ENCODE data around the gene GABRG3. TPM values are rescaled to one million over a fixed set of nuclear protein-coding genes. Genes with fewer than 3 reads are reported as not detected.

GABRG3 gene
- total RNA-seq, 1 donor from 2014 or later: 0.24 TPM

DNA sequence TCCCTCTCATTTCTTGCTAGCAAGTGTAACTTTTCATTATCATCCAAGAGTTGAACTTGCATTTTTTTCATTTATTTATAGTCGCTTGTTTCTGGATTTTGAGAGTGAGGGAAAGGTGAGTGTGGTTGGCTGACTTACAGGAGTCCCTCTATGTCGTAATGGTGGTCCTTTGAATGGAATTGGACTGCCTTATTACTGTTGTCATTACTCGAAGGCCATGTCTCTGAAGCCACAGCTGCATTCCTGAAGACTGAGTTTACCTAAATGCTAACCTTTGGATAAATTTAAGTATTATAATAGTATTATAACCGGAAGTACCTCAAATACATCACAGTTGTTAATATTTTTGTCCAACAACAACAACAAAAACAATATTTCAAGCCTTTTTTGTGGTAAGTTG is 488.9 kb downstream of the GABRG3 start:
- Mint-ChIP-seq H3K4me1 (ENCODE audit: low read depth) (no peaks in the 10 kb centered on the region), H3K27me3 (no peaks in the 10 kb centered on the region), H3K27ac (no peak overlapping the region), H3K9me3 (ENCODE audit: low read depth) (peaks cover 4% of the 10 kb centered on the region), H3K36me3 (ENCODE audit: insufficient read depth) (no peaks in the 10 kb centered on the region), H3K4me3 (ENCODE audit: low read depth) (no peak overlapping the region)
- no peak for DNase-seq (ENCODE audit: low spot score, unreplicated experiment)
- TF ChIP-seq, protein P1, sequence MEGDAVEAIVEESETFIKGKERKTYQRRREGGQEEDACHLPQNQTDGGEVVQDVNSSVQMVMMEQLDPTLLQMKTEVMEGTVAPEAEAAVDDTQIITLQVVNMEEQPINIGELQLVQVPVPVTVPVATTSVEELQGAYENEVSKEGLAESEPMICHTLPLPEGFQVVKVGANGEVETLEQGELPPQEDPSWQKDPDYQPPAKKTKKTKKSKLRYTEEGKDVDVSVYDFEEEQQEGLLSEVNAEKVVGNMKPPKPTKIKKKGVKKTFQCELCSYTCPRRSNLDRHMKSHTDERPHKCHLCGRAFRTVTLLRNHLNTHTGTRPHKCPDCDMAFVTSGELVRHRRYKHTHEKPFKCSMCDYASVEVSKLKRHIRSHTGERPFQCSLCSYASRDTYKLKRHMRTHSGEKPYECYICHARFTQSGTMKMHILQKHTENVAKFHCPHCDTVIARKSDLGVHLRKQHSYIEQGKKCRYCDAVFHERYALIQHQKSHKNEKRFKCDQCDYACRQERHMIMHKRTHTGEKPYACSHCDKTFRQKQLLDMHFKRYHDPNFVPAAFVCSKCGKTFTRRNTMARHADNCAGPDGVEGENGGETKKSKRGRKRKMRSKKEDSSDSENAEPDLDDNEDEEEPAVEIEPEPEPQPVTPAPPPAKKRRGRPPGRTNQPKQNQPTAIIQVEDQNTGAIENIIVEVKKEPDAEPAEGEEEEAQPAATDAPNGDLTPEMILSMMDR (IDR thresholded peaks at IDR 0.05; ENCODE audit: unreplicated experiment): no peak

DNA sequence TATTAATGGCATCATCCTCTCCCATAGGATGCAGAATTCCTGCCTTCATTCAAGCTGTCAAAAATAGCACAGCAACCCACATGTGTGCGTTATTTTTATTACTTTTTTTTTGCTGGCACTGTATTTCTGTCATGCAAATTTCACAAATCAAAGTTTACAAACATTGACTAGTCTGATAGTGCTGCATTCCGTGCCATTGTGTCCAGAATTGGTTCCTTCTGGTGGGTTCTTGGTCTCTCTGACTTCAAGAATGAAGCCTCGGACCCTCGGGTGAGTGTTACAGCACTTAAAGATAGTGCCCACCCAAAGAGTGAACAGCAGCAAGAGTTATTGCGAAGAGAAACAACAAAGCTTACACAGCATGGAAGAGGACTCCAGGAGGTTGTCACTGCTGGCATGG is 490.2 kb downstream of the GABRG3 start:
- TF ChIP-seq, protein P1 (IDR thresholded peaks at IDR 0.05; ENCODE audit: unreplicated experiment): no peak
- H3K27me3 Mint-ChIP-seq: no peaks in the 10 kb centered on the region
- H3K36me3 Mint-ChIP-seq (ENCODE audit: insufficient read depth): no peaks in the 10 kb centered on the region
- no peak overlapping the region for H3K4me3 Mint-ChIP-seq (ENCODE audit: low read depth)
- no peak for DNase-seq (ENCODE audit: low spot score, unreplicated experiment)
- no peaks in the 10 kb centered on the region for H3K4me1 Mint-ChIP-seq (ENCODE audit: low read depth)
- no peak overlapping the region for H3K27ac Mint-ChIP-seq
- H3K9me3 Mint-ChIP-seq (ENCODE audit: low read depth): peaks cover 4% of the 10 kb centered on the region

DNA sequence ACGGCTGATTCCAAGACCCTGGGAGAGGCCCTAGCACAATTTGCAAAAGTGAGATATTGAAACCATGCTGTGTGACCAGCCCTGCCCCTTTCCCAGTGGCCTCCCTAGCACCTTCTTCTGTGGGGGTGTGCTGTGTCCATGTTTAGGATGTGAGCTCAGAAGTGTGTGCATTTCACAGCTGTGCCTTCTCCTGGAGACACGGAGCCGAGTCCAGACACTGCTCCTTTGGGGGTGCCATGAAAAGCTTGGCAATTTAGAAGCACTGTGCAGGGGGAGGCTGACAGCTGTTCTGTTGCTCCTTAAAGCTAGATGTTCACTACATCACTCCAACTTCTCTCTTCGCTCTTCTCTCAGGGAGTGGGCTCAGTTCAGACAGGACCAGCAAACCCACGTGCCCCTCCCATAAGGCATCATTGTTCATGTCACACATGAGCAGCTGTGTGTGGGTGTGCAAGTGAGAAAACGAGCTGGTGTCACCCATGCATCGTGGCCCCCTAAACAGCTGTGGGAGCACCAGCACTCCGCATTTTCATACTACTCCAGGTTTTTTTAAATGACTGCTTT is 492.6 kb downstream of the GABRG3 start:
- Mint-ChIP-seq H3K27ac (no peak overlapping the region), H3K4me3 (ENCODE audit: low read depth) (no peak overlapping the region), H3K9me3 (ENCODE audit: low read depth) (peaks cover 4% of the 10 kb centered on the region), H3K4me1 (ENCODE audit: low read depth) (no peaks in the 10 kb centered on the region), H3K27me3 (no peaks in the 10 kb centered on the region), H3K36me3 (ENCODE audit: insufficient read depth) (no peaks in the 10 kb centered on the region)
- TF ChIP-seq, protein P1 (IDR thresholded peaks at IDR 0.05; ENCODE audit: unreplicated experiment): no peak
- DNase-seq (ENCODE audit: low spot score, unreplicated experiment): no peak

DNA sequence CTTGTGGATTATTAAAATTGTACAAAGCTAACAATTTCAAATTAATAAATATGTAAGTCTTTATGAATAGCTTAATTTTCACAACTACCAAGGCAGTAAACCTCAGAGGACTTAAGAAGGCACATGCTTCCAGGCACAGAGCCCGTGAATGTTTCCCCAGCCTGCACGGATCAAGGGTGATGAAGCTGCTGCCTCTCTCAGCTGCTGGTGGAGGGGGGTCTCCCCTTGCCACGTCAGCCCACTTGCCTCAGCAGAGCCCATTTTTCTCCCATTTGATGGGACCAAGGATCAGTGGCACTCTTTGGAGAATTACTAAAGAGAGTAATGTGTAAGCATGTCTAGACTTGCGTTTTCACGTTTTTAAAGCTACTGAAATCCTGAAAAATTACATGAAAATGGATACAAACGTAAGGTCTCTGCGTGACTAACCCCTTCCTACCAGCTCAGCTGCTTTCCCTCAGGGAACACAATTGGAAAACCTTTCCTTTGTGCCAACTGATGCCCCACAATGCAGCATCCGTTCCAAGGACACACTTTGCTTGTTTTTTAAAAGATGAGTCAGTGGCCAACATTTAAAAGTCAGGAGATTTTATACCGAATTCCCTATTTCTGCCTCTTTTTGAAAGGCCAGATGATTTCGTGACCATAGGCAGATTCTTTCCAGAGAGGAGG is 494.1 kb downstream of the GABRG3 start:
- H3K27ac Mint-ChIP-seq: no peak overlapping the region
- H3K4me1 Mint-ChIP-seq (ENCODE audit: low read depth): no peaks in the 10 kb centered on the region
- TF ChIP-seq, protein P1 (IDR thresholded peaks at IDR 0.05; ENCODE audit: unreplicated experiment): no peak
- H3K27me3 Mint-ChIP-seq: no peaks in the 10 kb centered on the region
- no peak overlapping the region for H3K4me3 Mint-ChIP-seq (ENCODE audit: low read depth)
- H3K36me3 Mint-ChIP-seq (ENCODE audit: insufficient read depth): no peaks in the 10 kb centered on the region
- peaks cover 4% of the 10 kb centered on the region for H3K9me3 Mint-ChIP-seq (ENCODE audit: low read depth)
- no peak for DNase-seq (ENCODE audit: low spot score, unreplicated experiment)

DNA sequence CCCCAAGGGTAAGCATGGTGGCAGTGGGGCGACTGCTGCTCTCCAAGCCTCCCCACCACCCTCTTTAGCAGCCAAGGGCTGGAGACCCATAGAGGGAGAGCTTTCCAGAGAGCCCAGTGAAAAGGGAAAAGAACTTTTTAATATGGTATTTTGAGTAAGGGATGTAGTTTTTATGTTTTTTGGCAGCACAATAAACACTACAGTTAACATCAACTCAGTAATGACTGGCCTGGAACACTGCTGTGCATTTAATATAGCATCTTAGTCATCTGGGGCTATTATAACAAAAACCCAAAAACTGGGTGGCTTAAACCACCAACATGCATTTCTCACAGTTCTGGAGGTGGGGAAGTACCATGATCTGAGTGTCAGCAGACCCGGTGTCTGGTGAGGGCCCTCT is 495.8 kb downstream of the GABRG3 start:
- no peak for DNase-seq (ENCODE audit: low spot score, unreplicated experiment)
- no peaks in the 10 kb centered on the region for H3K4me1 Mint-ChIP-seq (ENCODE audit: low read depth)
- H3K27me3 Mint-ChIP-seq: no peaks in the 10 kb centered on the region
- H3K4me3 Mint-ChIP-seq (ENCODE audit: low read depth): no peak overlapping the region
- H3K27ac Mint-ChIP-seq: no peak overlapping the region
- TF ChIP-seq, protein P1 (IDR thresholded peaks at IDR 0.05; ENCODE audit: unreplicated experiment): no peak
- no peaks in the 10 kb centered on the region for H3K36me3 Mint-ChIP-seq (ENCODE audit: insufficient read depth)
- H3K9me3 Mint-ChIP-seq (ENCODE audit: low read depth): peaks cover 3% of the 10 kb centered on the region
